ENCODE results near the gene DOCK9.

Gene DOCK9

DNA sequence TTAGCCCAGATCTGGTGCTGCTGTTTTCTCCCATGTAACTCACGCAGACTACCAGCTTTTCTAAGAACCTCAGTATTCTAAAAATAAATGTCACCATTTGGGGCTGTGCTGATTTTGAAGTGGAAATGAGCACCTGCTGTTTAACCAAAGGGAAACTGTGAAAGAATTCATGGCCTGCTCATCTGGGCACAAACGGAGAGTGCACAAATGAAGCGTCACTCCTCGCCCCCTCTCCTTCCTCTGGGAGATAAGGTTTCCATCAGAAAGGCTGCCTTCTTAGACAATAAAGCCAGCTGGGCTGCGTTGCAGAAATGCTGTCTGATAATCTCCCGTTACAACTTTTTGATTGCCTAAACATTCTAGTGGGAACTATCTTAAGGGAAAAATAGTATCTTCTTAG lies 151.7 kb downstream of the DOCK9 start:
- TF ChIP-seq, protein P1, sequence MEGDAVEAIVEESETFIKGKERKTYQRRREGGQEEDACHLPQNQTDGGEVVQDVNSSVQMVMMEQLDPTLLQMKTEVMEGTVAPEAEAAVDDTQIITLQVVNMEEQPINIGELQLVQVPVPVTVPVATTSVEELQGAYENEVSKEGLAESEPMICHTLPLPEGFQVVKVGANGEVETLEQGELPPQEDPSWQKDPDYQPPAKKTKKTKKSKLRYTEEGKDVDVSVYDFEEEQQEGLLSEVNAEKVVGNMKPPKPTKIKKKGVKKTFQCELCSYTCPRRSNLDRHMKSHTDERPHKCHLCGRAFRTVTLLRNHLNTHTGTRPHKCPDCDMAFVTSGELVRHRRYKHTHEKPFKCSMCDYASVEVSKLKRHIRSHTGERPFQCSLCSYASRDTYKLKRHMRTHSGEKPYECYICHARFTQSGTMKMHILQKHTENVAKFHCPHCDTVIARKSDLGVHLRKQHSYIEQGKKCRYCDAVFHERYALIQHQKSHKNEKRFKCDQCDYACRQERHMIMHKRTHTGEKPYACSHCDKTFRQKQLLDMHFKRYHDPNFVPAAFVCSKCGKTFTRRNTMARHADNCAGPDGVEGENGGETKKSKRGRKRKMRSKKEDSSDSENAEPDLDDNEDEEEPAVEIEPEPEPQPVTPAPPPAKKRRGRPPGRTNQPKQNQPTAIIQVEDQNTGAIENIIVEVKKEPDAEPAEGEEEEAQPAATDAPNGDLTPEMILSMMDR (conservative IDR thresholded peaks at IDR 0.05; ENCODE audit: low read depth, low read length) = no peak
- no peak for DNase-seq (ENCODE audit: low read depth)
- no peak overlapping the region for H3K4me3 ChIP-seq (ENCODE audit: low read length)

DNA sequence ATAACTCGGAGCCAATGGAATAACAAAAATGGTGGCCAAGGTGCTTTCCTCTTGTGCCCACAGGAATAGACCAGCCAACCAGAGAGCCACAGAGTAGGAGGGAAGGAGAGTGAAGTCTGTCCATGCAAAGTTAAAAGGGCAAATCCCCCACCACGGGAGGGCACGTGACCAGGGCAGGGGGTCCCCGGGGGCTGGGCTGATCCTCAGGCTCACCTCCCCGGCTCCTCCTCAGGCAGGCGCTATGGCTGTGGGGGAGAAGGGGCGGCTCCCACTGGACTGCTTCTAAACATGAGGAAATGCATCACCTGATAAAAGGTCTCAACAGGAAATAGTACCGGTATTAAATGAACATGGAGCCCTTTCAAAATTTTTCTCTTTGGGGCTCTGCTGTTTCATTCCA lies 152.2 kb downstream of the DOCK9 start:
- no peak for DNase-seq (ENCODE audit: low read depth)
- no peak overlapping the region for H3K4me3 ChIP-seq (ENCODE audit: low read length)
- TF ChIP-seq, protein P1 (conservative IDR thresholded peaks at IDR 0.05; ENCODE audit: low read depth, low read length) = no peak

DNA sequence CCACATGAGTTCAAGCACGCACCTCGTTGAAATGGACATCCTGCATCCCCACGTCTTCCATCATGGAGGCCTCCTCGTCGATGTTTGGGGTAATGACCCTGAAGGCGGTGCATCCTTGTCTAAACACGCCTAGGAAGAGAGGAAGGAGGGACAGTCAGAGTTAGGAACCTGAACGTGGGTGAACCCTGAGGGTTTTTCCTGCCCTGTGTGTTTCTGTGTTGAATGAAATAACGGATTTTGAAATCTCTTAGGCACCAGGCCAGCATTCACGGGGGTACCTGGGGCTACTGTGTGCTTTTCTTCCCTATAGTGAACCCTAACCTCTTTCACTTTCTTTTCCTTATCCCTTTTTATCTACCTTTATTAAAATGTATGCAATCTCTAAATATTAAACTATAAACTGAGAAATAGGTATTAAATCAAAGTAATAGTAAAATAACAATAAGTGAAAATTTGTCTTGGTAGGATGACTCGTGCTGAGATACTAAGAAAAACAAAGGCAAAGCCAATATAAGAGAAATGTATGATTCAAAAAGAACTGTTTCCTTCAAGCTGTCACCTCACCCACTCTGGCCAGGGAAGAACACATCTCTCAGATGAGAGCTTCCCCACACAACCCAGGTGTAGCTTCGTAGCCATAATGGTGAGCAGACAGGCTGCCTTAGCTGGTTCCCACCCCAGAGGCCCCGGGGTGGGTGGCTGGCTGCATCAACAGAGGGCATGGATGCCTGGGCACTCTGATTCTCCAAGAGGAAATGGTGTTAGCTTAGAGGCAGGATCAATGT lies 153.3 kb downstream of the DOCK9 start:
- TF ChIP-seq, protein P1 (conservative IDR thresholded peaks at IDR 0.05; ENCODE audit: low read depth, low read length) = no peak
- DNase-seq (ENCODE audit: low read depth) = no peak
- no peak overlapping the region for H3K4me3 ChIP-seq (ENCODE audit: low read length)

DNA sequence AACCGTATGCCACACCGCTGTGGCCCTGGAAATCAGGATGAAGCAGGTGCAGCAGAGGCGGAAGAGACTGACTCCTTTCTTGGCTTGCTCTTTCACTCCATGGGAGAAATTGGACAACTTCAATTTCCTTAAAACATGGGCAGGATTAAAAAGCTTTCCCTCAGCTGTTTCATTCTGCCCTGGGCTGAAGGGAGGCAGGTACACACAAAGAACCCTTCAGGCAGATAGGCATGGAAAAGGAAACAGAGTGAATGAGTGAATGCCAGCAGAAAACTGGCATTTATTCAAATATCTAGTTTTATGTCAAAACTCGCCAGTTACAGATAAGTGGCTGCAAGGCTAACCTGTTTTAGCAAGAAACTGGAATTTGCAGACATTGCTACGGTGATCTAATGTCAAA lies 154.4 kb downstream of the DOCK9 start:
- no peak overlapping the region for H3K4me3 ChIP-seq (ENCODE audit: low read length)
- DNase-seq (ENCODE audit: low read depth) = no peak
- TF ChIP-seq, protein P1 (conservative IDR thresholded peaks at IDR 0.05; ENCODE audit: low read depth, low read length) = no peak

DNA sequence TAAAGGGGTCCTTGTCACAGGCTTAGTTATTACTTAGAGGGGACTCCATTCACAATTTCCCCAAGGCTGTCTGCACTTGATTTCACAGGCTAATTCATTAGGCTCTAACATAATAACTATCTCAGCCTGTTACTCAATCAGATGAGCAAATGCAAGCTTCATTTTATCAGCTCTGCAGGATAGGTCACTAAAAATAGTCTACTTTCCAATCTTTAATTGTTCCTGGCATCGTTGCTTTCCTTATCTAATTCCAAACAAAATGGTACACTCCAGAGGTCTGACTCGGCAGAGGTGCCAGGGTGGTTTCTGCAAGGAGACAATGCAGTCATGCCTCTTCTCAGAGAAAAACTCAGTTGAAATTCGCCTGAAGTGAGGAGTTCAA lies 155.6 kb downstream of the DOCK9 start:
- TF ChIP-seq, protein P1 (conservative IDR thresholded peaks at IDR 0.05; ENCODE audit: low read depth, low read length) = no peak
- no peak for DNase-seq (ENCODE audit: low read depth)
- H3K4me3 ChIP-seq (ENCODE audit: low read length) = no peak overlapping the region

DNA sequence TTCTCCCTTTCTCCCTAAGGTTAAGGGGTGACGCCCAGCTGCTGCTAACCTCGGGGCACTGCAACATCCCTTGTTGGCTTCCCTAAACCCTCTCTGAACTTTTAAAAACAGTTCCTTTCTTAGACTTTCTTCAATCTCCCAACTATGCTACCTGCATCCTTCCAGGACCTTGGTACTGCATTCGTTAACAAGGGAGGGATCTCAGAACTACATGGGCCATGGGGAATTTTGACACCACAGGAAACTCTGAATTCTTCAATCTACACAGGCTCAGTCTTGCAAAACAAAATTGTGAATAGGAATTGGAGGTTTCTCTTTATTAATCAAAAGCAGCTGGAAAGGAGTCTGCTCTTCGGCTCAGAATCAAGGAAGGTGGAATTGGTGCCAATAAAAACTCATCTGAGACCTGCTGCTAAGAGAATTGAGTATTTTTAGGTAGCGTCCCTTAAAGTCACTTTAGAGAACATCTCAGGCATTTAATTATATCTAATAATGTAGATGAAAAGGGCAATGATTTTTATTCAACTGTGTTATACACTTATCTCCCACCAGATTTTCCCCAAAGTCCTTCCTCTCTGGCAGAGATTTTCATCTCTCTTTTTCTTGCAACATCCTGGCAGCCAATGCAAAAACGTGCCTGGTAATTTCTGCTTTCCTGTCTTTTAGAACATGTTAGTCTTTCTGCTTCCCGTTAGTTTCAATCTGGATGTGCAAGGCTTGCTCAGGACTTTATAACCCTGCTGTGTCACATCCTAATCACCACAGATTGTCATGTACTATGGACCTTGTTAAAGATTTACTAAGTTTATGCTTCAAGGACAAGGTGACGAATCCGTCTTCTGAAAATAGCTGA lies 156.3 kb downstream of the DOCK9 start:
- no peak for DNase-seq (ENCODE audit: low read depth)
- H3K4me3 ChIP-seq (ENCODE audit: low read length) = no peak overlapping the region
- TF ChIP-seq, protein P1 (conservative IDR thresholded peaks at IDR 0.05; ENCODE audit: low read depth, low read length) = no peak
